HepG2 (cell line): Measurements from ENCODE around the gene MAB21L4. TPM values are rescaled to one million over a fixed set of nuclear protein-coding genes. Genes with fewer than 3 reads are reported as not detected.

Experiments used
- DDIT3 ChIP-seq: sonication (generic); formaldehyde crosslinking; IDR thresholded peaks from 2 replicates; pipeline ENCODE4 v1.4.0; 2020; ENCODE audit warnings: mild to moderate bottlenecking, missing genetic modification reagents
- FIP1L1 ChIP-seq: fragments of 200-400 bp; formaldehyde crosslinking; IDR thresholded peaks from 2 replicates; pipeline ENCODE4 v1.6.1; 2018; ENCODE audit warnings: low read depth, mild to moderate bottlenecking, low read length, moderate library complexity, borderline replicate concordance; ENCODE audit not compliant: insufficient read depth
- JUNB ChIP-seq: sonication (generic); formaldehyde crosslinking; IDR thresholded peaks from 2 replicates; pipeline ENCODE4 v1.8.0; 2022; ENCODE audit warnings: missing genetic modification reagents, mild to moderate bottlenecking, borderline replicate concordance
- NFRKB ChIP-seq: fragments of 450-650 bp; IDR thresholded peaks from 2 replicates; pipeline ENCODE4 v1.6.1; 2017
- PHF21A ChIP-seq: sonication (generic); formaldehyde crosslinking; IDR thresholded peaks from 2 replicates; pipeline ENCODE4 v1.5.0; 2020; ENCODE audit warnings: mild to moderate bottlenecking, missing genetic modification reagents
- PRMT3 ChIP-seq: sonication (generic); formaldehyde crosslinking; IDR thresholded peaks from 2 replicates; pipeline ENCODE4 v1.8.1; 2022; ENCODE audit warnings: low read depth, mild to moderate bottlenecking, moderate library complexity, missing genetic modification reagents, borderline replicate concordance
- STAG1 ChIP-seq: sonication (generic); formaldehyde crosslinking; IDR thresholded peaks from 2 replicates; pipeline ENCODE4 v1.4.0; 2020; ENCODE audit warnings: missing genetic modification reagents
- TFE3 ChIP-seq: IDR thresholded peaks from 2 replicates; pipeline ENCODE4 v1.6.1; 2016
- THRA ChIP-seq: sonication (generic); formaldehyde crosslinking; IDR thresholded peaks from 2 replicates; pipeline ENCODE4 v1.4.0; 2020; ENCODE audit warnings: missing genetic modification reagents, borderline replicate concordance
- TP53 ChIP-seq: sonication (generic); formaldehyde crosslinking; conservative IDR thresholded peaks from 2 replicates; pipeline ENCODE4 v1.4.0; 2020; ENCODE audit warnings: missing genetic modification reagents
- ZNF10 ChIP-seq: sonication (generic); formaldehyde crosslinking; IDR thresholded peaks from 2 replicates; pipeline ENCODE4 v1.4.0; 2020; ENCODE audit warnings: mild to moderate bottlenecking, low read depth, missing genetic modification reagents, borderline replicate concordance
- ZNF292 ChIP-seq: sonication (generic); formaldehyde crosslinking; IDR thresholded peaks from 2 replicates; pipeline ENCODE4 v1.8.1; 2022; ENCODE audit warnings: mild to moderate bottlenecking, low read depth, missing genetic modification reagents, borderline replicate concordance
- ZNF496 ChIP-seq: sonication (generic); formaldehyde crosslinking; IDR thresholded peaks from 2 replicates; pipeline ENCODE4 v1.8.1; 2023; ENCODE audit warnings: mild to moderate bottlenecking, moderate library complexity, missing genetic modification reagents; ENCODE audit not compliant: insufficient replicate concordance
- ZNF775 ChIP-seq: sonication (generic); formaldehyde crosslinking; IDR thresholded peaks from 2 replicates; pipeline ENCODE4 v1.4.0; 2020; ENCODE audit warnings: missing genetic modification reagents, mild to moderate bottlenecking, moderate library complexity, borderline replicate concordance
- ZNF777 ChIP-seq: sonication (generic); formaldehyde crosslinking; IDR thresholded peaks from 2 replicates; pipeline ENCODE4 v1.4.0; 2020; ENCODE audit warnings: missing genetic modification reagents
- ZNF788 ChIP-seq: sonication (generic); formaldehyde crosslinking; IDR thresholded peaks from 2 replicates; pipeline ENCODE4 v1.5.0; 2020; ENCODE audit warnings: mild to moderate bottlenecking, missing genetic modification reagents, borderline replicate concordance
- ZSCAN20 ChIP-seq: sonication (generic); formaldehyde crosslinking; IDR thresholded peaks from 2 replicates; pipeline ENCODE4 v1.4.0; 2020; ENCODE audit warnings: missing genetic modification reagents, mild to moderate bottlenecking, borderline replicate concordance
- ZSCAN30 ChIP-seq: sonication (generic); formaldehyde crosslinking; IDR thresholded peaks from 2 replicates; pipeline ENCODE4 v1.5.0; 2020; ENCODE audit warnings: mild to moderate bottlenecking, missing genetic modification reagents
- polyA plus RNA-seq, 8 experiments: library from polyadenylated mRNA; depleted of rRNA in 3 of 8; stranded (reverse) in 7 of 8; unstranded in 1 of 8; fragments of >200 nt; fragmentation: Illumina TruSeq in 4 of 8; extraction: Trizol in 4 of 8; gene quantifications; 2 replicates each; pipeline versions ENCODE4 v1.2.1 to v1.2.3, GENCODE V29; 2011 to 2016; ENCODE audit warnings: low read depth in 4 of 8, missing spikeins in 1 of 8, mixed read lengths in 1 of 8; ENCODE audit not compliant: insufficient read depth in 1 of 8
- total RNA-seq, 5 experiments: library from RNA; depleted of rRNA; stranded (reverse); fragments of >200 nt; fragmentation: Illumina TruSeq; extraction: Trizol; gene quantifications; 2 replicates each; pipeline ENCODE4 v1.2.3, GENCODE V29; 2016; ENCODE audit warnings: low read depth in 1 of 5

MAB21L4 gene
- total and polyA plus RNA-seq, 2 of the 13 experiments (the other 11 are each of a cell fraction or from before 2014, with no cell fraction given): 3.0 to 14.0 TPM

GRCh38 chr2:240896871-240897692, 1.1 kb upstream of the MAB21L4 start (continued):
- TF ChIP-seq THRA (no peak; the same call in 1 of the 2 replicates), ZSCAN30 (CRISPR knock-in tag) (no peak), ZNF10 (CRISPR knock-in tag) (no peak), DDIT3 (CRISPR knock-in tag) (no peak), NFRKB (no peak), ZSCAN20 (CRISPR knock-in tag) (no peak), PHF21A (CRISPR knock-in tag) (no peak), TFE3 (no peak; the same call in 1 of the 2 replicates), ZNF496 (CRISPR knock-in tag) (no peak), ZNF775 (CRISPR knock-in tag) (no peak; the same call in 1 of the 2 replicates), STAG1 (no peak), FIP1L1 (no peak), ZNF788 (CRISPR knock-in tag) (no peak; the same call in 1 of the 2 replicates), JUNB (no peak), TP53 (no peak), ZNF292 (peak; percentile 78; the same call in 1 of the 2 replicates), ZNF777 (CRISPR knock-in tag) (no peak), PRMT3 (CRISPR knock-in tag) (no peak)
- TF ChIP-seq, all 625 proteins: peak for 147
